Smooth muscle cell (in vitro differentiated cells): Measurements from ENCODE around the gene PIWIL4. TPM values are rescaled to one million over a fixed set of nuclear protein-coding genes. Genes with fewer than 3 reads are reported as not detected.
A peak's percentile ranks its signal among the peaks of the same experiment; 100 is the strongest.

Experiments used
- DNase-seq: peaks from one replicate; lab custom pipeline; 2025; ENCODE audit not compliant: unreplicated experiment; lab: John Stamatoyannopoulos, UW
- H2AFZ ChIP-seq: fragments of 200-600 bp; sonication (generic); 2 replicates; pipeline ENCODE4 v1.6.0; 2016; ENCODE audit warnings: antibody characterized with exemption, low read depth, mild to moderate bottlenecking
- H3F3A ChIP-seq: fragments of 200-600 bp; sonication (generic); 2 replicates; pipeline ENCODE4 v1.6.0; 2017; ENCODE audit warnings: antibody characterized with exemption, low read depth
- H3K27ac ChIP-seq: fragments of 200-600 bp; sonication (generic); 2 replicates; pipeline ENCODE4 v1.5.1; 2016; ENCODE audit warnings: low read depth, mild to moderate bottlenecking
- H3K27me3 ChIP-seq: fragments of 200-600 bp; sonication (generic); 2 replicates; pipeline ENCODE4 v1.6.1; 2016; ENCODE audit warnings: low read depth, mild to moderate bottlenecking
- H3K36me3 ChIP-seq: fragments of 200-600 bp; sonication (generic); 2 replicates; pipeline ENCODE4 v1.5.1; 2016; ENCODE audit warnings: low read depth
- H3K4me1 ChIP-seq: fragments of 200-600 bp; sonication (generic); 2 replicates; pipeline ENCODE4 v1.5.1; 2016; ENCODE audit warnings: low read depth
- H3K4me2 ChIP-seq: fragments of 200-600 bp; sonication (generic); 2 replicates; pipeline ENCODE4 v1.6.0; 2016; ENCODE audit warnings: mild to moderate bottlenecking
- H3K4me3 ChIP-seq: fragments of 200-600 bp; sonication (generic); 2 replicates; pipeline ENCODE4 v1.5.1; 2016; ENCODE audit warnings: mild to moderate bottlenecking
- H3K79me2 ChIP-seq: fragments of 200-600 bp; sonication (generic); 2 replicates; pipeline ENCODE4 v1.6.0; 2016; ENCODE audit warnings: low read depth, mild to moderate bottlenecking
- H3K9ac ChIP-seq: fragments of 200-600 bp; sonication (generic); 2 replicates; pipeline ENCODE4 v1.6.0; 2016; ENCODE audit warnings: low read depth
- H3K9me3 ChIP-seq: fragments of 200-600 bp; sonication (generic); replicated peaks from 2 replicates; pipeline ENCODE4 v1.5.1; 2016; ENCODE audit warnings: low read depth
- H4K20me1 ChIP-seq: fragments of 200-600 bp; sonication (generic); 2 replicates; pipeline ENCODE4 v1.6.0; 2016; ENCODE audit warnings: low read depth
- WGBS: methylation state at CpG from one replicate; pipeline ENCODE4 v1.1.7; 2016; ENCODE audit warnings: low lambda C conversion rate; 5-methylcytosine and 5-hydroxymethylcytosine counted together
- polyA plus RNA-seq: library from polyadenylated mRNA; unstranded; fragments of >200 nt; fragmentation: Nextera tagmentation; extraction: Ambion mirVana; gene quantifications from 2 replicates; pipeline ENCODE4 v1.2.1, GENCODE V29; 2016
- total RNA-seq: library from RNA; depleted of rRNA; stranded (reverse); fragments of >200 nt; gene quantifications from 2 replicates; pipeline ENCODE4 v1.2.3, GENCODE V29; 2014
- TF ChIP-seq, protein P1 (sequence below): fragments of 200-600 bp; sonication (generic); IDR thresholded peaks from 2 replicates; pipeline ENCODE4 v1.5.1; 2017; ENCODE audit warnings: borderline replicate concordance, mild to moderate bottlenecking, antibody characterized with exemption; ENCODE audit not compliant: insufficient read depth, poor library complexity, severe bottlenecking

The PIWIL4 gene
- total and polyA plus RNA-seq, 2 experiments from 2014 or later: 0.88 to 3.1 TPM

- Histone ChIP-seq H3K4me1 (peaks cover 13% of the 10 kb centered on the region), H3K9me3 (no peaks in the 10 kb centered on the region), H3K4me2 (no peak overlapping the region), H3K9ac (no peak overlapping the region), H3F3A (peaks cover 3% of the 10 kb centered on the region), H3K27ac (no peak overlapping the region), H4K20me1 (no peaks in the 10 kb centered on the region), H3K36me3 (no peaks in the 10 kb centered on the region), H3K27me3 (no peaks in the 10 kb centered on the region), H3K79me2 (no peaks in the 10 kb centered on the region), H3K4me3 (no peak overlapping the region), H2AFZ (no peak overlapping the region)
- TF ChIP-seq, protein P1, sequence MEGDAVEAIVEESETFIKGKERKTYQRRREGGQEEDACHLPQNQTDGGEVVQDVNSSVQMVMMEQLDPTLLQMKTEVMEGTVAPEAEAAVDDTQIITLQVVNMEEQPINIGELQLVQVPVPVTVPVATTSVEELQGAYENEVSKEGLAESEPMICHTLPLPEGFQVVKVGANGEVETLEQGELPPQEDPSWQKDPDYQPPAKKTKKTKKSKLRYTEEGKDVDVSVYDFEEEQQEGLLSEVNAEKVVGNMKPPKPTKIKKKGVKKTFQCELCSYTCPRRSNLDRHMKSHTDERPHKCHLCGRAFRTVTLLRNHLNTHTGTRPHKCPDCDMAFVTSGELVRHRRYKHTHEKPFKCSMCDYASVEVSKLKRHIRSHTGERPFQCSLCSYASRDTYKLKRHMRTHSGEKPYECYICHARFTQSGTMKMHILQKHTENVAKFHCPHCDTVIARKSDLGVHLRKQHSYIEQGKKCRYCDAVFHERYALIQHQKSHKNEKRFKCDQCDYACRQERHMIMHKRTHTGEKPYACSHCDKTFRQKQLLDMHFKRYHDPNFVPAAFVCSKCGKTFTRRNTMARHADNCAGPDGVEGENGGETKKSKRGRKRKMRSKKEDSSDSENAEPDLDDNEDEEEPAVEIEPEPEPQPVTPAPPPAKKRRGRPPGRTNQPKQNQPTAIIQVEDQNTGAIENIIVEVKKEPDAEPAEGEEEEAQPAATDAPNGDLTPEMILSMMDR: no peak
- WGBS: 92% methylated on average over 6 of the region's 6 CpGs
- DNase-seq: no peak
These were observed 85.6 kb downstream of the PIWIL4 start for GRCh38 chr11:94652735-94653284.

- Histone ChIP-seq H3K4me3 (no peak overlapping the region), H3K9ac (no peak overlapping the region), H3K79me2 (no peaks in the 10 kb centered on the region), H3K27ac (no peak overlapping the region), H3K9me3 (no peaks in the 10 kb centered on the region), H4K20me1 (no peaks in the 10 kb centered on the region), H3K4me2 (no peak overlapping the region), H3F3A (peaks cover 3% of the 10 kb centered on the region), H3K27me3 (no peaks in the 10 kb centered on the region), H2AFZ (no peak overlapping the region), H3K4me1 (peaks cover 9% of the 10 kb centered on the region), H3K36me3 (no peaks in the 10 kb centered on the region)
- TF ChIP-seq, protein P1: no peak
- DNase-seq: no peak
- 95% methylated on average over 5 of the region's 5 CpGs for WGBS
These were observed 86.4 kb downstream of the PIWIL4 start for GRCh38 chr11:94653561-94653960.

DNA sequence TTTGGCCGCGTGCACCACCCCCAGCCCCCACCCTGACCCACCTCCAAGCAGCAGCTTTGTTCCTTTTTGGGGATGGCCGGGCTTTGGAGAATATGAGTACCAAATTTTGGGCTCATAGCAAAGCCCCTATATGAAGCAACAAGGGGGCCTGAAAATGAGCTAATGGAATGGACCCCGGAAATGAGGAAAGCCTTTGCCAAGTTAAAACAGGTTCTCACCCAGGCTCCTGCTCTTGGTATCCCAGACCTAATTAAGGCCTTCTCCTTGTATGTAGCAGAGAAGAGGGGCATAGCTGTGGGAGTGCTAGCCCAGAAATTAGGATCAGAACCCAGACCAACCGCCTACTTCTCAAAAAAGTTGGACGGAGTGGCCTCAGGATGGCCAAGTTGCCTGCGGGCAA is 87.0 kb downstream of the PIWIL4 start:
- H3K9me3 ChIP-seq: no peaks in the 10 kb centered on the region
- no peaks in the 10 kb centered on the region for H3K36me3 ChIP-seq
- DNase-seq: no peak
- H3K79me2 ChIP-seq: no peaks in the 10 kb centered on the region
- no peaks in the 10 kb centered on the region for H4K20me1 ChIP-seq
- TF ChIP-seq, protein P1: no peak
- H3K4me1 ChIP-seq: peaks cover 9% of the 10 kb centered on the region
- WGBS: 96% methylated on average over 7 of the region's 7 CpGs
- no peaks in the 10 kb centered on the region for H3K27me3 ChIP-seq
- H3K9ac ChIP-seq: no peak overlapping the region
- H3K4me2 ChIP-seq: no peak overlapping the region
- H3K4me3 ChIP-seq: no peak overlapping the region
- peaks cover 3% of the 10 kb centered on the region for H3F3A ChIP-seq
- no peak overlapping the region for H3K27ac ChIP-seq
- H2AFZ ChIP-seq: no peak overlapping the region

- Histone ChIP-seq H4K20me1 (no peaks in the 10 kb centered on the region), H3K4me3 (no peak overlapping the region), H3K4me2 (peak overlapping the region; percentile 14), H2AFZ (no peak overlapping the region), H3F3A (peaks cover under 1% of the 10 kb centered on the region), H3K4me1 (peaks cover 9% of the 10 kb centered on the region), H3K79me2 (no peaks in the 10 kb centered on the region), H3K9me3 (no peaks in the 10 kb centered on the region), H3K9ac (no peak overlapping the region), H3K27me3 (no peaks in the 10 kb centered on the region), H3K27ac (no peak overlapping the region), H3K36me3 (no peaks in the 10 kb centered on the region)
- TF ChIP-seq, protein P1: no peak
- DNase-seq: no peak
- WGBS: 41% methylated on average over 3 of the region's 3 CpGs
These were observed 88.1 kb downstream of the PIWIL4 start for GRCh38 chr11:94655291-94655690.
